ENCODE data around the gene NR4A3.
"Not testable (repeated sequence)": the region's sequence is repeated elsewhere in the genome, so short reads cannot be mapped to it uniquely, and the experiment has no call there.

The NR4A3 gene

GRCh38 chr9:99835581-99835980 is 13.9 kb downstream of the NR4A3 start:
- no peak for DNase-seq

GRCh38 chr9:99840072-99840471 is 18.4 kb downstream of the NR4A3 start:
- DNase-seq: no peak

GRCh38 chr9:99845063-99845462 is 23.4 kb downstream of the NR4A3 start:
- DNase-seq: no peak

GRCh38 chr9:99848447-99848846 is 26.8 kb downstream of the NR4A3 start:
- DNase-seq: no peak

- no peak for DNase-seq
Measured at GRCh38 chr9:99850736-99851499, 29.2 kb downstream of the NR4A3 start.

GRCh38 chr9:99851500-99851822 is 29.8 kb downstream of the NR4A3 start:
- DNase-seq: no peak

- no peak for DNase-seq
Measured at GRCh38 chr9:99852617-99853016, 30.9 kb downstream of the NR4A3 start.

GRCh38 chr9:99855467-99856176 is 33.9 kb downstream of the NR4A3 start:
- DNase-seq: no peak

GRCh38 chr9:99857576-99857975 is 35.9 kb downstream of the NR4A3 start:
- DNase-seq: not testable (repeated sequence)

GRCh38 chr9:99858087-99858486 is 36.4 kb downstream of the NR4A3 start:
- DNase-seq: no peak

- DNase-seq: no peak
Measured at GRCh38 chr9:99859243-99859980, 37.7 kb downstream of the NR4A3 start.

GRCh38 chr9:99860266-99860665 is 38.6 kb downstream of the NR4A3 start:
- DNase-seq: no peak

- DNase-seq: no peak
Measured at GRCh38 chr9:99863955-99864354, 42.3 kb downstream of the NR4A3 start.

GRCh38 chr9:99866398-99866797 is 44.7 kb downstream of the NR4A3 start:
- DNase-seq: no peak

GRCh38 chr9:99867536-99867935 is 45.9 kb downstream of the NR4A3 start:
- no peak for DNase-seq

- no peak for DNase-seq
Measured at GRCh38 chr9:99867968-99868367, 46.3 kb downstream of the NR4A3 start.

- no peak for DNase-seq
Measured at GRCh38 chr9:99868845-99869244, 47.2 kb downstream of the NR4A3 start.

- DNase-seq: no peak
Measured at GRCh38 chr9:99870126-99870525, 48.4 kb downstream of the NR4A3 start.

- no peak for DNase-seq
Measured at GRCh38 chr9:99873531-99873930, 51.8 kb downstream of the NR4A3 start.

- no peak for DNase-seq
Measured at GRCh38 chr9:99873943-99874584, 52.4 kb downstream of the NR4A3 start.

- no peak for DNase-seq
Measured at GRCh38 chr9:99876190-99876589, 54.5 kb downstream of the NR4A3 start.

- DNase-seq: no peak
Measured at GRCh38 chr9:99878651-99879050, 57.0 kb downstream of the NR4A3 start.

- DNase-seq: no peak
Measured at GRCh38 chr9:99881769-99882168, 60.1 kb downstream of the NR4A3 start.

Data from DMS79 treated with DMSO at 0.1 percent for 48 hours (cell line).